ENCODE data around the gene FSTL4. TPM values are rescaled to one million over a fixed set of nuclear protein-coding genes. Genes with fewer than 3 reads are reported as not detected.

FSTL4 gene
- total RNA-seq, 4 donors from 2014 or later = 0.33 to 0.78 (median 0.34) TPM; not detected in 1

DNA sequence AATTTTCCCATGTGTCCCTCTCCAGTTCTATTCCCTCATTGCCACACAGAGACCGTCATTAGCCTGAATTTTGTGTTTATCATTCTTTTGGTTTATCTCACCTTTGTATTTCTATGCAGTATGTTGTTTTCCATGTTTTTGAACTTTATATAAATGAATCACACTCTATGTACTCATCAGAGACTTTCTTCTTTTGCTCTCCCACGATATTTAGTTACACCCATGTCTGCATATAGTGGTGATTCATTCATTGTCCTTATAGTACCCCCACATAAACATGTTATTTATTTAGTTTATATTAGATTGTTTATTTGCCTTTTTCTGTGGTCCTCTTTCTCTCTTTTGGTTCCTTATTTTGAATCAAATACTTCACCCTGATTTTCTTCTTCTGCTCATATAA is 199.7 kb downstream of the FSTL4 start:
- H3K36me3 ChIP-seq = no peaks in the 10 kb centered on the region
- no peaks in the 10 kb centered on the region for H3K9me3 ChIP-seq
- H3K27me3 ChIP-seq = peaks cover 0 to 30% (median 0%) of the 10 kb centered on the region in 4 donors
- no peak for DNase-seq (ENCODE audit: extremely low spot score)
- TF ChIP-seq EP300 (IDR thresholded peaks at IDR 0.05) (no peak), POLR2A (IDR thresholded peaks at IDR 0.05; ENCODE audit: low read depth) (no peak), POLR2AphosphoS5 (IDR thresholded peaks at IDR 0.05) (no peak)
- TF ChIP-seq, protein P1, sequence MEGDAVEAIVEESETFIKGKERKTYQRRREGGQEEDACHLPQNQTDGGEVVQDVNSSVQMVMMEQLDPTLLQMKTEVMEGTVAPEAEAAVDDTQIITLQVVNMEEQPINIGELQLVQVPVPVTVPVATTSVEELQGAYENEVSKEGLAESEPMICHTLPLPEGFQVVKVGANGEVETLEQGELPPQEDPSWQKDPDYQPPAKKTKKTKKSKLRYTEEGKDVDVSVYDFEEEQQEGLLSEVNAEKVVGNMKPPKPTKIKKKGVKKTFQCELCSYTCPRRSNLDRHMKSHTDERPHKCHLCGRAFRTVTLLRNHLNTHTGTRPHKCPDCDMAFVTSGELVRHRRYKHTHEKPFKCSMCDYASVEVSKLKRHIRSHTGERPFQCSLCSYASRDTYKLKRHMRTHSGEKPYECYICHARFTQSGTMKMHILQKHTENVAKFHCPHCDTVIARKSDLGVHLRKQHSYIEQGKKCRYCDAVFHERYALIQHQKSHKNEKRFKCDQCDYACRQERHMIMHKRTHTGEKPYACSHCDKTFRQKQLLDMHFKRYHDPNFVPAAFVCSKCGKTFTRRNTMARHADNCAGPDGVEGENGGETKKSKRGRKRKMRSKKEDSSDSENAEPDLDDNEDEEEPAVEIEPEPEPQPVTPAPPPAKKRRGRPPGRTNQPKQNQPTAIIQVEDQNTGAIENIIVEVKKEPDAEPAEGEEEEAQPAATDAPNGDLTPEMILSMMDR (IDR thresholded peaks at IDR 0.05) = no peak
- H3K4me1 ChIP-seq = no peaks in the 10 kb centered on the region
- WGBS = 72% methylated on average over 2 of the region's 2 CpGs
- no peak overlapping the region for H3K27ac ChIP-seq (replicated peaks in 1 of 4)
- intact Hi-C loops (cut with DNase I) = no loop called here
- no peak overlapping the region for H3K4me3 ChIP-seq

DNA sequence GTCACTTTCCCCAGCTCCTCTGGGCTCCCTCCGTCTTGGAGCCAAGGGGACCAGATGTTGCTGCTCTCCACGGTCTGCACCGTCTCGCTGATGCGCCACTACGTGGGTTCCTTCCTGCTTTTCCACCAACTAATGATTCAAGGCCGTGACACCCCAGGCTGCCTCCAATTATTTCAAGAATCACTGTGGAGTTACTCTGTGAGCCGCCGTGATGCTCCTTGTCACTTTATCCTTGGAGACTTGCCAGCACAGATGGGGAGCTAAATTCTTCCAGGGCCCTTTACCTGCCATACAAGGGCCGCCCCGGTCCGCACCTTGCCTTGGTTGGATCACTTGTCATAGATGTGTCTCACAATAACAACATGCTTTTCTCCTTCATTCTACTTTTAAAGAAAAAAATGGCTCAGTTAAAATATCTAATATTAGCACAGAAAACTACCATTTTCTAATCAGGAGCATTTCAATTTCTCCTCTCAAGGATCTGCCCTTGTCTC is 202.0 kb downstream of the FSTL4 start:
- intact Hi-C loops (cut with DNase I) = no loop called here
- TF ChIP-seq POLR2AphosphoS5 (IDR thresholded peaks at IDR 0.05) (no peak), EP300 (IDR thresholded peaks at IDR 0.05) (no peak), POLR2A (IDR thresholded peaks at IDR 0.05; ENCODE audit: low read depth) (no peak)
- TF ChIP-seq, protein P1 (IDR thresholded peaks at IDR 0.05) = no peak
- no peak overlapping the region for H3K27ac ChIP-seq (replicated peaks in 1 of 4)
- WGBS = 82% methylated on average over 12 of the region's 12 CpGs
- H3K4me1 ChIP-seq = no peaks in the 10 kb centered on the region
- peaks cover 0 to 33% (median 0%) of the 10 kb centered on the region in 4 donors for H3K27me3 ChIP-seq
- DNase-seq (ENCODE audit: extremely low spot score) = no peak
- no peaks in the 10 kb centered on the region for H3K36me3 ChIP-seq
- no peaks in the 10 kb centered on the region for H3K9me3 ChIP-seq
- H3K4me3 ChIP-seq = no peak overlapping the region

DNA sequence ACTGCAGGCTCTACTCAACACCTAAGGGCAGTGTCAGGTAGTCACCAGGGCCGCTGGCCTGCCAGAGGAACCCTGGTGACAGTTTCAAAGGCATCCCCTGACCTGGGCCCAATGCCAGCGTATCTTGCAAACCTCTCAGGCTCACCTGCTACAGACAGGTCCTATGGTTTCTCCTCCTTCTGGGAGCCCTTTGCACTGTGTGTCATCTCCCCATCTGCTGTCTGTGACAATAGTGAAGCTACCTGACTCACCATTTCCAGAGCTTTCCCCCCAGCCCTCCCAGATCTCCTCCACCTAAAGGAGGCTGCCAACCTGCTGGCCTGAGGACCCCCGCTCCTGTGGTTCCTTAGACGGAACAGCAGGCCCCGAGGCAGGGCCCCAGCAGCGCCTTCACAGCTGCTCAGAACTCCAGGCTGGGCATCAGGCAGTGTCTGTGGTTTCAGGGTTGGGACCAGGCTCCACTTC is 203.1 kb downstream of the FSTL4 start:
- H3K4me3 ChIP-seq = no peak overlapping the region
- no peaks in the 10 kb centered on the region for H3K36me3 ChIP-seq
- H3K27me3 ChIP-seq = peaks cover 0 to 30% (median 0%) of the 10 kb centered on the region in 4 donors
- no peak overlapping the region for H3K27ac ChIP-seq (replicated peaks in 1 of 4)
- H3K4me1 ChIP-seq = no peaks in the 10 kb centered on the region
- 82% methylated on average over 4 of the region's 6 CpGs for WGBS
- DNase-seq (ENCODE audit: extremely low spot score) = no peak
- no peaks in the 10 kb centered on the region for H3K9me3 ChIP-seq
- TF ChIP-seq EP300 (IDR thresholded peaks at IDR 0.05) (no peak), POLR2AphosphoS5 (IDR thresholded peaks at IDR 0.05) (no peak), POLR2A (IDR thresholded peaks at IDR 0.05; ENCODE audit: low read depth) (no peak)
- TF ChIP-seq, protein P1 (IDR thresholded peaks at IDR 0.05) = no peak
- intact Hi-C loops (cut with DNase I) = no loop called here

DNA sequence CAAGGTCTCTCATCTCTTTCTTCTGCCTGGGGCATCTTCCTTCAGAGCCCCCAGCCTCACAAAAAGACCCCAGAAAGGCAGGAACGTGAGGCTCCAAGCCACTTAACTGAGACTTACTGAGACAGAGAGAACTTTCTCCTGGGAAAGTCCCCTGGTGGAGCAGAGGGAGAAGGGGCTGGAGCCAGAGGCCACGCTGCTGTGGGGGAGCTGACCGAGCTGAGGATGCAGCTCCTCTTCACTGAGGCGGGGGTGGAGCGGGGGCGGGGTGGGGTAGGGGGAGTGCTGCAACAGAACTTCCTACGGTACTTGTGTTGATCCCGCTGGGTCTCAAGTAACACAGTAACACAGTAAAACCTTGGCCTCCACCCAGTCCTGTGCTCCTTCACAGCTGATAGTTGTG is 204.0 kb downstream of the FSTL4 start:
- H3K27ac ChIP-seq (replicated peaks in 1 of 4) = no peak overlapping the region
- no peak for DNase-seq (ENCODE audit: extremely low spot score)

More for the DNA sequence above, 204.0 kb downstream of the FSTL4 start:
- TF ChIP-seq POLR2AphosphoS5 (IDR thresholded peaks at IDR 0.05) (no peak), POLR2A (IDR thresholded peaks at IDR 0.05; ENCODE audit: low read depth) (no peak), EP300 (IDR thresholded peaks at IDR 0.05) (no peak)
- TF ChIP-seq, protein P1 (IDR thresholded peaks at IDR 0.05) = no peak
- no peak overlapping the region for H3K4me3 ChIP-seq
- no peaks in the 10 kb centered on the region for H3K36me3 ChIP-seq
- intact Hi-C loops (cut with DNase I) = no loop called here
- 66% methylated on average over 8 of the region's 8 CpGs for WGBS
- no peaks in the 10 kb centered on the region for H3K4me1 ChIP-seq
- H3K27me3 ChIP-seq = peaks cover 0 to 26% (median 0%) of the 10 kb centered on the region in 4 donors
- H3K9me3 ChIP-seq = no peaks in the 10 kb centered on the region
